GM21390 (cell line): Measurements from ENCODE around the gene POGZ.
"Not testable (repeated sequence)": the region's sequence is repeated elsewhere in the genome, so short reads cannot be mapped to it uniquely, and the experiment has no call there.

ENCODE experiments used
- ATAC-seq: cut with Tn5 transposase; IDR thresholded peaks from one replicate; pipeline ENCODE4 v1.9.1; 2021; ENCODE audit not compliant: unreplicated experiment

POGZ gene

GRCh38 chr1:151478140-151478812 lies 19.0 kb upstream of the POGZ start:
- no peak for ATAC-seq

DNA sequence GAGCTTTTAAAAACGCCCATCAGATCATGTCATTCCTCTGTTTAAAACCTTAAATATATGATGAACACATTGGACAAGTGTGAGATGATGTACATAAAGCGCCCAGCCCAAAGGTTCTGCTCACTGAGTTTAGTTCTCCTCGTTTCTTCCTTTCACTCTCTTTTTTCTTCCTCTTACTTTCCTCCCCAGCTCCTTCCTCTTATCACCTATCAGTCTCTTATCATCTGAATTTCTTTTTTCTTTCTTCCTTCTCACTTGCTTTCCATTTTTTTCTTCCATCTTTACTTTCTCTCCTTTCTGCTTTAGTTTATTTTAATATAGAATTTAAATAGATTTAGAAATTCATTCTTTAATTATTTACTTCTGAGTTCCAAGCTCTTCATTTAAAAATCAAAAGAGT lies 17.8 kb upstream of the POGZ start:
- no peak for ATAC-seq

GRCh38 chr1:151476083-151476482 lies 16.8 kb upstream of the POGZ start:
- no peak for ATAC-seq

DNA sequence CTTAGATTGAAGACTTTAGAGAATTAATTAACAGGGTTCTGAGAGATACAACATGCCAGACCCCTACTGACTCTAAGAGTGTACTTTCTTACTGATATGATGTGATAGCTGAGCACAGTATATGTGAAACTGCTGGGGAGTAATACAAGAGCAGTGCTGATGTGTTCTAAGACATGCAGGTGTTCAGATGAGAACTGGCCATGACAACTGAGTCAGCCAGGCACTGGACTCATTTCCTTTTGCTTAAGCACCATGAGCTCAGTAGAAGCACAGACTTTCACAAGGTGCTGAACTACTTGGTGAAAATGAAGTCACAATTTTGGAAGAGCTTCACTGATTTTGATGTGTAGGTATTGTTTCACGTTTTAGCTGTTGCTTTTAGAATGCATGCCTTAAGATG lies 15.9 kb upstream of the POGZ start:
- peak; percentile 88 for ATAC-seq

GRCh38 chr1:151474745-151475144 lies 15.5 kb upstream of the POGZ start:
- ATAC-seq = no peak

DNA sequence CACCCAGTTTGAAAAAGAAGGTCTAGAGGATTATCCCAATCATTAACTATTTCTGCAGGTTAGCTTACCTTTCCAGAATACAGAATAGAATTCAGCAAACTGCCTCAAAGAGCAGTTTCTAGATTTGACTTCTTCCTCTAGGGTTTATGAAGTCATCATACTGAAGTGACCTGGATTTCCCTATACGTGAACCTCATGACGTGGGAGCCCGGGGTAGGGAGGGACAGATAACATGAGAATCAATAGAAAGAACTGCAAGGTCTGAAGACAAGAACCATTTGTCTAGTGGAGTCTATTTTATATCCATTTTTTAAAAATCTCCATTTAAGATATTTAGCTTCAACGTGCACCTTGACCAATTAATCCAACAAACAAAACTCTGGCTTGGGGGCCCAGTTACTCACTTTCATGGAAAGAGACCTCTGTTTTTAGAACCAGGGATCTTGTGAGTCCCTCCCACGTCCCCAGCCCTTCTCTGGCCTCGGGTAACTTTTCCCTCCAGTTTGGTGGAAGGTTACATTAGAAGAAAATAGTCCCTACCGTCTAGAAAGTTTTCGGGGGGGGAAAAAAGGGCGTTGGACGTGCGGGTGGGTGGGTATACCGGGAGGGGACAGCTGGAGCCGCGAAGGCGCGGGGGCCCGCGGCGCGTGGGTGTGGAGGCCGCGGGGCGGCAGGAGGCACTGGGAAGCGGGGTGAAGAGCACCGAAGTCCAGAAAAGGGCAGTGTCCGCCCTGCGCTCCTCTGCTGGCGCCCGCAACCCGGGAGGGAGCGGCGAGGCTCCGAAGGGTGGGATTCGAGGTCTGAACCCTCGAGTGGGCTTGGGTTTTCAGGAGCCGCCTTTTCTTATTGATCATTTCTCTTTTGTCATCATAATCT lies 13.8 kb upstream of the POGZ start:
- no peak for ATAC-seq

DNA sequence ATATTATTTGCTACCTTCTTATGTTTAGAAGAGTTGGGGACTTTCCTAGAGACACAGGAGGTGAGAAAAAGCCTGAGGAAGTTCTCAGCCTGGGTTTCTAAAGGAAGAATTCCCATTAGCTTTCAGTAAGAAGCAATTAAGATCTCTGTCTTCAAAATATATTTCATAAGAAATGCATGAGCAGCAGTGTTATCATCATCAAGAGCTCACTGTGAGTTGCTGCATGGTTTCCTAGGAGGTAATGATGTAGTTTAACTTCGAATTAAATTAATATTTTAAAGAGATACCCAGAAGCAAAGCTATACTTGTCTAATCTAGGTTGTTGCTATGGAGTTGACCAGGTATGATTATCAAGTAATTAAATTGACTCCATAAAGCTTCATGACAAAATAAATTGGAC lies 5.7 kb upstream of the POGZ start:
- ATAC-seq = no peak

DNA sequence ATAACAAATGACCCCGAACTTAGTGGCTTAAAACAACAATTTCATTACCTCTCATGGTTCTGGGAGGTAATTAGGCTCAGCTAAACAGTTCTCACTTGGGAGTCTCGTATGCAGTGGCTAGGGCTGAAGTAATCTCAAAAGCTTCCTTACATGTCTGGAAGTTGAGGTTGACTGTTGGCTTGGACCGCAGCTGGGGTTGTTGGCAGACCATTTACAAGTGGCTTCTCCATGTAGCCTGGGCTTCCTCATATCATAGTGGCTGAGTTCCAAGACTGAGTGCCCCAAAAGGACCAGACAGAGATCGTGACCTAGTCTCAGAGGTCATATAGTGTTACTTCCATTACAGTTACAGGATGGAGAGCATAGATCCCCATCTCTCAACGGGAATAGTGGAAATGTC lies 2.4 kb upstream of the POGZ start:
- ATAC-seq = no peak

- ATAC-seq = no peak
Observed at GRCh38 chr1:151458802-151459330, 428 bp downstream of the POGZ start.

- ATAC-seq = no peak
Observed at GRCh38 chr1:151457911-151458801, 1.1 kb downstream of the POGZ start.

- no peak for ATAC-seq
Observed at GRCh38 chr1:151455966-151456365, 3.3 kb downstream of the POGZ start.

DNA sequence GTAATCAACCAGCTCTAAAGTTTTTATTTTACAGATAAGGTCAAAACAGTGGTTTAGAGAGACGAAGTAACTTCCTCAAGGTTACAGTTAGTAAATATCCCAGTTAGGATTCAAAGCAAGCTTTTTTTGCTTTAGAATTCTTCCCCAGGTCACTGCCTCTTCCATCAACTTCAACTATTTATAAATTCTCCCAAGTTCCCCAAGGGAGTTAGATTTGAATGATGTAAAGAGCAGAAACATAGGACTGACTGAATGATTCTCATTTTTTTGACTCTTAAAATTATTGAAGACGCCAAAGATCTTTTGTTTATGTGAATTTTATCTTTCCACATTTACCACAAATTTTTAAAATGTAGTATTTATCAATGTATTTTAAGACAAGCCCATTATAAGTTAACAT lies 4.1 kb downstream of the POGZ start:
- no peak for ATAC-seq

- ATAC-seq = no peak
Observed at GRCh38 chr1:151447696-151448095, 11.6 kb downstream of the POGZ start.

GRCh38 chr1:151444783-151445177 lies 14.5 kb downstream of the POGZ start:
- ATAC-seq = no peak

GRCh38 chr1:151443846-151444782 lies 15.2 kb downstream of the POGZ start:
- ATAC-seq = peak; percentile 60

DNA sequence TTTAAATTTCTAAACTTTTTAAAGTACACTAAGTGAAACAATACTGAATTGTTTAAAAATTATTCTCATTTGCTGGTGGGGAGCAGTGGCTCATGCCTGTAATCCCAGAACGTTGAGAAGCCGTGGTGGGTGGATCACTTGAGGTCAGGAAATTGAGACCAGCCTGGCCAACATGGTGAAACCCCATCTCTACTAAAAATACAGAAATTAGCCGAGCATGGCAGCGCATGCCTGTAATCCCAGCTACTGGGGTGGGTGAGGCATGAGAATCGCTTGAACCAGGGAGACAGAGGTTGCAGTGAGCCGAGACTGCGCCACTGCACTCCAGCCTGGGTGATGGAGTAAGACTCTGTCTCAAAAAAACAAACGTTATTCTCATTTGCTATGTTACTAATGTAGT lies 21.9 kb downstream of the POGZ start:
- ATAC-seq = not testable (repeated sequence)

GRCh38 chr1:151436985-151437384 lies 22.3 kb downstream of the POGZ start:
- ATAC-seq = no peak

GRCh38 chr1:151435174-151435573 lies 24.1 kb downstream of the POGZ start:
- no peak for ATAC-seq

- ATAC-seq = not testable (repeated sequence)
Observed at GRCh38 chr1:151433827-151434226, 25.5 kb downstream of the POGZ start.

DNA sequence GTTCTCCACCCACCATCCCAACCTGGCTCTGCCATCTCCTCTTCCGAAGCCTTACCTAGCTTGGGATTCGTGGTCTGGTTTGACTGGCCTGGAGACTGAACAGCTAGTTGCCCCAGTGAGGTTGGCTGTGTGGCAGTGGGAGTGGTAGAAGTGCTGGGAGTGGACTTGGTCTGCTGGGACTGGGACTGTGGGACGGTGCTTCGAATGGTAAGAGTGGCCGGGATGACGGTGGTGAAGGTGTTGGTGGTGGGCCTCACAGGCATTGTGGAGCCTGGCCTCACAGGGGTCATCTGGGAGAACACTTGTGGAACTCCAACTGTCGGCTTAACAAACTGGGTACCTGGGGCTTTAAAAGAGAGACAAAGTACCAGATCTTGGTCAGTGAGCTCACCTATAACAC lies 31.2 kb downstream of the POGZ start:
- ATAC-seq = no peak
